ENCODE results near the gene ITPR1. TPM values are rescaled to one million over a fixed set of nuclear protein-coding genes. Genes with fewer than 3 reads are reported as not detected.
A peak's percentile ranks its signal among the peaks of the same experiment; 100 is the strongest.

ITPR1 gene
- total RNA-seq, 1 experiment from 2014 or later, result 11.3 TPM

- intact Hi-C loops (cut with micrococcal nuclease; ENCODE audit: unreplicated experiment), result loop anchor here (2.0 kb wide), 1 partner anchor 22 kb away; no protein-coding TSS in a partner anchor
These were observed 359.9 kb downstream of the ITPR1 start for GRCh38 chr3:4852780-4853748.

GRCh38 chr3:4853749-4854140 lies 360.6 kb downstream of the ITPR1 start:
- H2AFZ ChIP-seq, result peak overlapping the region; percentile 61; the same call in 1 of the 2 replicates

More at GRCh38 chr3:4852780-4853748, 359.9 kb downstream of the ITPR1 start:
- peak overlapping the region; percentile 12; the same call in 1 of the 2 replicates for H3K4me2 ChIP-seq
- peaks cover 14% of the 10 kb centered on the region for H3K4me1 ChIP-seq (replicated peaks; ENCODE audit: insufficient read depth)
- no peaks in the 10 kb centered on the region for H3K9me3 ChIP-seq (ENCODE audit: insufficient read depth, low read depth)
- no peak overlapping the region for H3K4me3 ChIP-seq
- ChIA-PET CTCF (no interaction called here), POLR2A (ENCODE audit: unreplicated experiment) (interaction anchor here (0.6 kb wide), 1 partner anchor 123 kb away, joined by 3 read pairs; no protein-coding TSS in a partner anchor)
- H4K20me1 ChIP-seq (ENCODE audit: insufficient read depth), result no peaks in the 10 kb centered on the region
- TF ChIP-seq EZH2 (IDR thresholded peaks at IDR 0.05; ENCODE audit: low read depth) (no peak), CTCF (conservative IDR thresholded peaks at IDR 0.05) (no peak)
- no peaks in the 10 kb centered on the region for H3K79me2 ChIP-seq (ENCODE audit: low read depth)
- no peaks in the 10 kb centered on the region; the same call in 1 of the 2 replicates for H3K9me2 ChIP-seq (ENCODE audit: insufficient read depth)
- H3F3A ChIP-seq (ENCODE audit: insufficient read depth, low read depth), result no peaks in the 10 kb centered on the region; the same call in 1 of the 2 replicates
- DNase-seq, result peak; percentile 26 to 72
- no peaks in the 10 kb centered on the region for H3K27me3 ChIP-seq (ENCODE audit: insufficient read depth, low read depth)
- peak overlapping the region; percentile 61; the same call in 1 of the 2 replicates for H2AFZ ChIP-seq
- H3K27ac ChIP-seq, result peak overlapping the region; percentile 52
- no peaks in the 10 kb centered on the region for H3K36me3 ChIP-seq (ENCODE audit: low read depth)
- no TSS peak for BruUV-seq (replicated peaks)

More at GRCh38 chr3:4853749-4854140, 360.6 kb downstream of the ITPR1 start:
- Histone ChIP-seq H3K4me2 (peak overlapping the region; percentile 12; the same call in 1 of the 2 replicates), H3K27ac (peak overlapping the region; percentile 52), H3K79me2 (ENCODE audit: low read depth) (no peaks in the 10 kb centered on the region), H3K4me1 (replicated peaks; ENCODE audit: insufficient read depth) (peaks cover 14% of the 10 kb centered on the region), H3K9me2 (ENCODE audit: insufficient read depth) (no peaks in the 10 kb centered on the region; the same call in 1 of the 2 replicates), H4K20me1 (ENCODE audit: insufficient read depth) (no peaks in the 10 kb centered on the region), H3K36me3 (ENCODE audit: low read depth) (no peaks in the 10 kb centered on the region), H3K9me3 (ENCODE audit: insufficient read depth, low read depth) (no peaks in the 10 kb centered on the region), H3K27me3 (ENCODE audit: insufficient read depth, low read depth) (no peaks in the 10 kb centered on the region), H3F3A (ENCODE audit: insufficient read depth, low read depth) (no peaks in the 10 kb centered on the region; the same call in 1 of the 2 replicates), H3K4me3 (no peak overlapping the region)
- intact Hi-C loops (cut with micrococcal nuclease; ENCODE audit: unreplicated experiment), result loop anchor here (2.0 kb wide), 1 partner anchor 23 kb away; no protein-coding TSS in a partner anchor
- TF ChIP-seq CTCF (conservative IDR thresholded peaks at IDR 0.05), result no peak
- TF ChIP-seq EZH2 (IDR thresholded peaks at IDR 0.05; ENCODE audit: low read depth), result no peak
- ChIA-PET CTCF (no interaction called here), POLR2A (ENCODE audit: unreplicated experiment) (no interaction called here)
- BruUV-seq (replicated peaks), result no TSS peak
- no peak for DNase-seq

Measured in PC-9 (cell line).